Osteoblast (primary cell): ENCODE data around the gene MPRIP. TPM values are rescaled to one million over a fixed set of nuclear protein-coding genes. Genes with fewer than 3 reads are reported as not detected.

Experiments
- DNase-seq: peaks from one replicate; pipeline ENCODE4 v3.0.0; 2011; ENCODE audit warnings: low spot score, mixed read lengths; ENCODE audit not compliant: insufficient read length; ENCODE audit errors: missing footprints
- H2AFZ ChIP-seq: 2 replicates; pipeline ENCODE4 v1.6.0; 2011; ENCODE audit warnings: mild to moderate bottlenecking, low read length
- H3K27ac ChIP-seq: 2 replicates; pipeline ENCODE4 v1.5.1; 2011; ENCODE audit warnings: mild to moderate bottlenecking, low read depth, low read length, moderate library complexity
- H3K27me3 ChIP-seq: 2 replicates; pipeline ENCODE4 v1.6.0; 2012; ENCODE audit warnings: mild to moderate bottlenecking, control low read depth, inconsistent platforms, low read length, moderate library complexity; ENCODE audit not compliant: insufficient read depth
- H3K36me3 ChIP-seq: 2 replicates; pipeline ENCODE4 v1.5.1; 2011; ENCODE audit warnings: mild to moderate bottlenecking, low read length, control low read depth, moderate library complexity; ENCODE audit not compliant: insufficient read depth
- H3K4me1 ChIP-seq: 2 replicates; pipeline ENCODE4 v1.5.1; 2011; ENCODE audit warnings: mild to moderate bottlenecking, low read length, control low read depth, moderate library complexity; ENCODE audit not compliant: insufficient read depth
- H3K4me2 ChIP-seq: 2 replicates; pipeline ENCODE4 v1.6.0; 2011; ENCODE audit warnings: mild to moderate bottlenecking, low read length; ENCODE audit not compliant: insufficient read depth
- H3K4me3 ChIP-seq: fragments of 200-600 bp; sonication (generic); 3 replicates; pipeline ENCODE4 v1.5.1; 2012; ENCODE audit warnings: mild to moderate bottlenecking, low read length, inconsistent platforms; ENCODE audit not compliant: insufficient read depth
- H3K79me2 ChIP-seq: 2 replicates; pipeline ENCODE4 v1.6.0; 2012; ENCODE audit warnings: mild to moderate bottlenecking, low read length, control low read depth, inconsistent platforms; ENCODE audit not compliant: insufficient read depth
- H3K9me3 ChIP-seq: 2 replicates; pipeline ENCODE4 v1.5.1; 2011; ENCODE audit warnings: low read depth, low read length, control low read depth
- H4K20me1 ChIP-seq: 2 replicates; pipeline ENCODE4 v1.6.0; 2012; ENCODE audit warnings: mild to moderate bottlenecking, low read length, control low read depth; ENCODE audit not compliant: insufficient read depth
- CTCF ChIP-seq: IDR thresholded peaks from 2 replicates; pipeline ENCODE4 v1.5.1; 2011; ENCODE audit warnings: mild to moderate bottlenecking, low read depth, low read length, moderate library complexity; ENCODE audit errors: extremely low read depth
- total RNA-seq: library from RNA; depleted of rRNA; stranded (reverse); fragments of >200 nt; gene quantifications from 2 replicates; pipeline ENCODE4 v1.2.3, GENCODE V29; 2012

Gene MPRIP
- total RNA-seq, 1 donor, result 149 TPM

- H3K4me2 ChIP-seq, result no peak overlapping the region
- H4K20me1 ChIP-seq, result peaks cover 55% of the 10 kb centered on the region
- H2AFZ ChIP-seq, result no peak overlapping the region
- H3K9me3 ChIP-seq, result no peaks in the 10 kb centered on the region
- DNase-seq, result no peak
- H3K4me3 ChIP-seq, result no peak overlapping the region
- TF ChIP-seq CTCF, result no peak
- H3K79me2 ChIP-seq, result peaks cover 30% of the 10 kb centered on the region
- no peak overlapping the region for H3K27ac ChIP-seq
- no peaks in the 10 kb centered on the region for H3K27me3 ChIP-seq
- peaks cover 98% of the 10 kb centered on the region for H3K36me3 ChIP-seq
- H3K4me1 ChIP-seq, result no peaks in the 10 kb centered on the region
Measured at GRCh38 chr17:17164676-17165075, 122.4 kb downstream of the MPRIP start.

- Histone ChIP-seq H3K4me2 (no peak overlapping the region), H3K79me2 (peaks cover 27% of the 10 kb centered on the region), H3K36me3 (peaks cover 93% of the 10 kb centered on the region), H3K4me1 (no peaks in the 10 kb centered on the region), H3K9me3 (no peaks in the 10 kb centered on the region), H2AFZ (no peak overlapping the region), H3K4me3 (no peak overlapping the region), H4K20me1 (peaks cover 60% of the 10 kb centered on the region), H3K27me3 (no peaks in the 10 kb centered on the region), H3K27ac (no peak overlapping the region)
- TF ChIP-seq CTCF, result no peak
- DNase-seq, result peak; percentile 42
Measured at GRCh38 chr17:17165666-17166308, 123.5 kb downstream of the MPRIP start.

GRCh38 chr17:17166446-17166845 lies 124.2 kb downstream of the MPRIP start:
- H3K4me3 ChIP-seq, result no peak overlapping the region
- no peak overlapping the region for H2AFZ ChIP-seq
- H3K79me2 ChIP-seq, result peaks cover 29% of the 10 kb centered on the region
- H3K27me3 ChIP-seq, result no peaks in the 10 kb centered on the region
- H3K4me2 ChIP-seq, result no peak overlapping the region
- H3K4me1 ChIP-seq, result no peaks in the 10 kb centered on the region
- no peak overlapping the region for H3K27ac ChIP-seq
- peak; percentile 67 for DNase-seq
- H4K20me1 ChIP-seq, result peaks cover 59% of the 10 kb centered on the region
- no peak for TF ChIP-seq CTCF
- peaks cover 93% of the 10 kb centered on the region for H3K36me3 ChIP-seq
- H3K9me3 ChIP-seq, result no peaks in the 10 kb centered on the region

GRCh38 chr17:17167356-17167755 lies 125.1 kb downstream of the MPRIP start:
- H2AFZ ChIP-seq, result no peak overlapping the region
- H3K36me3 ChIP-seq, result peaks cover 93% of the 10 kb centered on the region
- peaks cover 23% of the 10 kb centered on the region for H3K79me2 ChIP-seq
- no peak overlapping the region for H3K4me2 ChIP-seq
- peak; percentile 65 for DNase-seq
- no peaks in the 10 kb centered on the region for H3K9me3 ChIP-seq
- no peaks in the 10 kb centered on the region for H3K27me3 ChIP-seq
- no peaks in the 10 kb centered on the region for H3K4me1 ChIP-seq
- H3K4me3 ChIP-seq, result no peak overlapping the region
- H4K20me1 ChIP-seq, result peaks cover 59% of the 10 kb centered on the region
- TF ChIP-seq CTCF, result no peak
- H3K27ac ChIP-seq, result no peak overlapping the region
